B cell (primary cell): Measurements from ENCODE around the gene TBL1XR1.

ENCODE experiments used
- CTCF ChIP-seq: fragments of 200-600 bp; IDR thresholded peaks from one replicate; pipeline ENCODE4 v1.8.0; 2022; ENCODE audit warnings: antibody characterized with exemption, mild to moderate bottlenecking
- EZH2 ChIP-seq: IDR thresholded peaks from 2 replicates; pipeline ENCODE4 v1.6.1; 2012; ENCODE audit warnings: borderline replicate concordance, low read depth, mild to moderate bottlenecking, moderate library complexity, low read length; ENCODE audit not compliant: insufficient read depth, poor library complexity, severe bottlenecking

- no peak for TF ChIP-seq CTCF
- no peak for TF ChIP-seq EZH2
Observed at GRCh38 chr3:177182352-177182751, 14.9 kb downstream of the TBL1XR1 start.
